RPMI8226 (cell line): Measurements from ENCODE around the gene SIM2.

Experiments
- DNase-seq: peaks from one replicate; pipeline ENCODE4 v3.0.0-alpha.2; 2015

Gene SIM2

GRCh38 chr21:36700971-36701755 is 2.2 kb downstream of the SIM2 start:
- no peak for DNase-seq

GRCh38 chr21:36701756-36702621 is 3.1 kb downstream of the SIM2 start:
- DNase-seq: no peak

GRCh38 chr21:36702622-36702968 is 3.7 kb downstream of the SIM2 start:
- DNase-seq: no peak

GRCh38 chr21:36703123-36703522 is 4.2 kb downstream of the SIM2 start:
- no peak for DNase-seq

GRCh38 chr21:36703626-36704280 is 4.8 kb downstream of the SIM2 start:
- no peak for DNase-seq

GRCh38 chr21:36704281-36704957 is 5.5 kb downstream of the SIM2 start:
- DNase-seq: no peak

GRCh38 chr21:36704958-36705678 is 6.2 kb downstream of the SIM2 start:
- no peak for DNase-seq

GRCh38 chr21:36705679-36706481 is 7.0 kb downstream of the SIM2 start:
- DNase-seq: no peak

- no peak for DNase-seq
These were observed 7.6 kb downstream of the SIM2 start for GRCh38 chr21:36706482-36706852.

- no peak for DNase-seq
These were observed 8.2 kb downstream of the SIM2 start for GRCh38 chr21:36706951-36707762.

GRCh38 chr21:36707763-36708285 is 8.9 kb downstream of the SIM2 start:
- no peak for DNase-seq

GRCh38 chr21:36708286-36709029 is 9.5 kb downstream of the SIM2 start:
- DNase-seq: no peak

- no peak for DNase-seq
These were observed 10.3 kb downstream of the SIM2 start for GRCh38 chr21:36709030-36709867.

GRCh38 chr21:36709868-36710728 is 11.2 kb downstream of the SIM2 start:
- DNase-seq: no peak

- DNase-seq: no peak
These were observed 11.8 kb downstream of the SIM2 start for GRCh38 chr21:36710729-36711048.

- no peak for DNase-seq
These were observed 14.8 kb downstream of the SIM2 start for GRCh38 chr21:36713746-36714145.

- no peak for DNase-seq
These were observed 17.5 kb downstream of the SIM2 start for GRCh38 chr21:36716387-36716786.

GRCh38 chr21:36716836-36717235 is 17.9 kb downstream of the SIM2 start:
- no peak for DNase-seq
